ENCODE data around the gene AGER. TPM values are rescaled to one million over a fixed set of nuclear protein-coding genes. Genes with fewer than 3 reads are reported as not detected.

Gene AGER
- polyA plus RNA-seq, 1 of the 3 experiments (the other 2 are of a cell fraction): 3.5 TPM

- no peak overlapping the region; a peak in 1 of 4 replicates for H3K4me3 ChIP-seq (ENCODE audit: low read depth in 2 of 2, low read length in 1 of 2)
- POLR2A ChIA-PET: interaction anchor here (3.1 kb wide), 1 partner anchor 13 kb away, joined by 22 read pairs; the partner anchor contains the start of gene RNF5
- H3K9me2 ChIP-seq: no peaks in the 10 kb centered on the region
- H3K36me3 ChIP-seq (replicated peaks in 1 of 2; ENCODE audit: control insufficient read depth in 1 of 2, insufficient read depth in 2 of 2, low read length in 1 of 2): peaks cover 8 to 17% of the 10 kb centered on the region in 2 experiments
- no peaks in the 10 kb centered on the region for H3K27me3 ChIP-seq (ENCODE audit: insufficient read depth)
- no peaks in the 10 kb centered on the region for H4K20me1 ChIP-seq (ENCODE audit: insufficient read depth)
- no peak overlapping the region for H3K9ac ChIP-seq
- H3K4me2 ChIP-seq: peak overlapping the region; percentile 92; the same call in 1 of the 2 replicates
- DNase-seq: no peak
- H2AFZ ChIP-seq (ENCODE audit: low read depth): no peak overlapping the region
- WGBS (ENCODE audit: low lambda C conversion rate): 98% methylated on average over 8 of the region's 8 CpGs
- peaks cover 21% of the 10 kb centered on the region for H3K79me2 ChIP-seq (ENCODE audit: insufficient read depth)
- no peaks in the 10 kb centered on the region for H3K9me3 ChIP-seq
- TF ChIP-seq, protein P1, sequence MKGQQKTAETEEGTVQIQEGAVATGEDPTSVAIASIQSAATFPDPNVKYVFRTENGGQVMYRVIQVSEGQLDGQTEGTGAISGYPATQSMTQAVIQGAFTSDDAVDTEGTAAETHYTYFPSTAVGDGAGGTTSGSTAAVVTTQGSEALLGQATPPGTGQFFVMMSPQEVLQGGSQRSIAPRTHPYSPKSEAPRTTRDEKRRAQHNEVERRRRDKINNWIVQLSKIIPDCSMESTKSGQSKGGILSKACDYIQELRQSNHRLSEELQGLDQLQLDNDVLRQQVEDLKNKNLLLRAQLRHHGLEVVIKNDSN (IDR thresholded peaks at IDR 0.05; ENCODE audit: borderline replicate concordance, low read depth): no peak
- TF ChIP-seq CTCF (IDR thresholded peaks at IDR 0.05) (no peak), NRF1 (IDR thresholded peaks at IDR 0.05; ENCODE audit: low read depth, low read length) (no peak), TAF1 (IDR thresholded peaks at IDR 0.05; ENCODE audit: borderline replicate concordance, low read depth, low read length) (no peak), YY1 (IDR thresholded peaks at IDR 0.05; ENCODE audit: low read depth) (no peak), MXI1 (IDR thresholded peaks at IDR 0.05; ENCODE audit: low read depth, low read length) (no peak), TCF12 (IDR thresholded peaks at IDR 0.05) (no peak), JUND (IDR thresholded peaks at IDR 0.05) (no peak), MEF2A (IDR thresholded peaks at IDR 0.05; ENCODE audit: borderline replicate concordance, low read depth) (no peak), NFIC (IDR thresholded peaks at IDR 0.05; ENCODE audit: borderline replicate concordance) (no peak), RAD21 (IDR thresholded peaks at IDR 0.05; ENCODE audit: low read length) (no peak), RFX5 (IDR thresholded peaks at IDR 0.05; ENCODE audit: low read length) (no peak)
- TF ChIP-seq, protein P2, sequence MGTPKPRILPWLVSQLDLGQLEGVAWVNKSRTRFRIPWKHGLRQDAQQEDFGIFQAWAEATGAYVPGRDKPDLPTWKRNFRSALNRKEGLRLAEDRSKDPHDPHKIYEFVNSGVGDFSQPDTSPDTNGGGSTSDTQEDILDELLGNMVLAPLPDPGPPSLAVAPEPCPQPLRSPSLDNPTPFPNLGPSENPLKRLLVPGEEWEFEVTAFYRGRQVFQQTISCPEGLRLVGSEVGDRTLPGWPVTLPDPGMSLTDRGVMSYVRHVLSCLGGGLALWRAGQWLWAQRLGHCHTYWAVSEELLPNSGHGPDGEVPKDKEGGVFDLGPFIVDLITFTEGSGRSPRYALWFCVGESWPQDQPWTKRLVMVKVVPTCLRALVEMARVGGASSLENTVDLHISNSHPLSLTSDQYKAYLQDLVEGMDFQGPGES (IDR thresholded peaks at IDR 0.05; ENCODE audit: low read depth, low read length): no peak
- TF ChIP-seq, protein P3, sequence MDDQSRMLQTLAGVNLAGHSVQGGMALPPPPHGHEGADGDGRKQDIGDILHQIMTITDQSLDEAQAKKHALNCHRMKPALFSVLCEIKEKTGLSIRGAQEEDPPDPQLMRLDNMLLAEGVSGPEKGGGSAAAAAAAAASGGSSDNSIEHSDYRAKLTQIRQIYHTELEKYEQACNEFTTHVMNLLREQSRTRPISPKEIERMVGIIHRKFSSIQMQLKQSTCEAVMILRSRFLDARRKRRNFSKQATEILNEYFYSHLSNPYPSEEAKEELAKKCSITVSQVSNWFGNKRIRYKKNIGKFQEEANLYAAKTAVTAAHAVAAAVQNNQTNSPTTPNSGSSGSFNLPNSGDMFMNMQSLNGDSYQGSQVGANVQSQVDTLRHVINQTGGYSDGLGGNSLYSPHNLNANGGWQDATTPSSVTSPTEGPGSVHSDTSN (IDR thresholded peaks at IDR 0.05): no peak
- TF ChIP-seq, protein P4, sequence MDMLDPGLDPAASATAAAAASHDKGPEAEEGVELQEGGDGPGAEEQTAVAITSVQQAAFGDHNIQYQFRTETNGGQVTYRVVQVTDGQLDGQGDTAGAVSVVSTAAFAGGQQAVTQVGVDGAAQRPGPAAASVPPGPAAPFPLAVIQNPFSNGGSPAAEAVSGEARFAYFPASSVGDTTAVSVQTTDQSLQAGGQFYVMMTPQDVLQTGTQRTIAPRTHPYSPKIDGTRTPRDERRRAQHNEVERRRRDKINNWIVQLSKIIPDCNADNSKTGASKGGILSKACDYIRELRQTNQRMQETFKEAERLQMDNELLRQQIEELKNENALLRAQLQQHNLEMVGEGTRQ (IDR thresholded peaks at IDR 0.05; ENCODE audit: borderline replicate concordance, low read depth, low read length): no peak
- TF ChIP-seq, protein P5, sequence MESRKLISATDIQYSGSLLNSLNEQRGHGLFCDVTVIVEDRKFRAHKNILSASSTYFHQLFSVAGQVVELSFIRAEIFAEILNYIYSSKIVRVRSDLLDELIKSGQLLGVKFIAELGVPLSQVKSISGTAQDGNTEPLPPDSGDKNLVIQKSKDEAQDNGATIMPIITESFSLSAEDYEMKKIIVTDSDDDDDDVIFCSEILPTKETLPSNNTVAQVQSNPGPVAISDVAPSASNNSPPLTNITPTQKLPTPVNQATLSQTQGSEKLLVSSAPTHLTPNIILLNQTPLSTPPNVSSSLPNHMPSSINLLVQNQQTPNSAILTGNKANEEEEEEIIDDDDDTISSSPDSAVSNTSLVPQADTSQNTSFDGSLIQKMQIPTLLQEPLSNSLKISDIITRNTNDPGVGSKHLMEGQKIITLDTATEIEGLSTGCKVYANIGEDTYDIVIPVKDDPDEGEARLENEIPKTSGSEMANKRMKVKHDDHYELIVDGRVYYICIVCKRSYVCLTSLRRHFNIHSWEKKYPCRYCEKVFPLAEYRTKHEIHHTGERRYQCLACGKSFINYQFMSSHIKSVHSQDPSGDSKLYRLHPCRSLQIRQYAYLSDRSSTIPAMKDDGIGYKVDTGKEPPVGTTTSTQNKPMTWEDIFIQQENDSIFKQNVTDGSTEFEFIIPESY (IDR thresholded peaks at IDR 0.05; ENCODE audit: borderline replicate concordance, low read depth): no peak
- peaks cover 0 to 25% of the 10 kb centered on the region in 2 experiments; a peak in 1 of 4 replicates for H3K4me1 ChIP-seq (ENCODE audit: control insufficient read depth in 1 of 2, insufficient read depth in 2 of 2, low read depth in 1 of 2, low read length in 1 of 2)
- CTCF ChIA-PET: interaction anchor here (2.1 to 2.2 kb wide), 2 partner anchors 22 to 73 kb away, joined by 5 to 7 read pairs; no protein-coding TSS in a partner anchor
- peak overlapping the region; percentile 29 to 87; a peak in 3 of 4 replicates for H3K27ac ChIP-seq (ENCODE audit: low read depth in 2 of 2, low read length in 1 of 2)
- peaks cover 19% of the 10 kb centered on the region for H3F3A ChIP-seq (replicated peaks; ENCODE audit: insufficient read depth)
These were observed 7.0 kb upstream of the AGER start for GRCh38 chr6:32190911-32191677.
